Duodenal mucosa (tissue), 2 donors: ENCODE measurements around the gene NOL11.

Experiments used
- H3K27ac ChIP-seq: one replicate; pipeline ENCODE4 v1.7.0; 2013; ENCODE audit warnings: low read depth, low read length
- H3K27me3 ChIP-seq, 2 donors: one replicate each; pipeline ENCODE4 v1.7.0; 2013; ENCODE audit warnings: low read length in 2 of 2, control low read depth in 1 of 2; ENCODE audit not compliant: insufficient read depth in 2 of 2, control insufficient read depth in 1 of 2
- H3K36me3 ChIP-seq, 2 donors: one replicate each; pipeline ENCODE4 v1.7.0; 2013; ENCODE audit warnings: low read length in 2 of 2, control low read depth in 1 of 2; ENCODE audit not compliant: insufficient read depth in 2 of 2, control insufficient read depth in 1 of 2
- H3K4me1 ChIP-seq, 2 donors: one replicate each; pipeline ENCODE4 v1.7.0; 2013; ENCODE audit warnings: low read length in 2 of 2, control low read depth in 1 of 2; ENCODE audit not compliant: insufficient read depth in 2 of 2, control insufficient read depth in 1 of 2
- H3K4me3 ChIP-seq, 2 donors: one replicate each; pipeline ENCODE4 v1.7.0; 2013; ENCODE audit warnings: low read length in 2 of 2, low read depth in 1 of 2
- H3K9ac ChIP-seq, 2 donors: one replicate each; pipeline ENCODE4 v1.7.0; 2013; ENCODE audit warnings: low read length in 2 of 2, low read depth in 1 of 2
- H3K9me3 ChIP-seq, 2 donors: one replicate each; pipeline ENCODE4 v1.7.0; 2013; ENCODE audit warnings: low read length in 2 of 2, control low read depth in 1 of 2; ENCODE audit not compliant: control insufficient read depth in 1 of 2

Gene NOL11

GRCh38 chr17:67717624-67718324 lies at the start of gene NOL11:
Gene NOL11, plus strand, starts transcription at chr17:67717936. Its CDS starts 12 bp downstream, at chr17:67717948.
- peak within 1 kb of the TSS; percentile 89 to 99 for H3K4me3 ChIP-seq
- no peaks in the 10 kb centered on the region for H3K27me3 ChIP-seq
- H3K9ac ChIP-seq, result peak within 1 kb of the TSS; percentile 76 to 89
- peaks cover 13 to 24% of the 10 kb centered on the region in 2 donors for H3K36me3 ChIP-seq
- peak within 1 kb of the TSS; percentile 75 for H3K27ac ChIP-seq
- no peaks in the 10 kb centered on the region for H3K9me3 ChIP-seq
- H3K4me1 ChIP-seq, result peaks cover 13 to 14% of the 10 kb centered on the region in 2 donors

GRCh38 chr17:67671493-67671892 lies 46.2 kb upstream of the NOL11 start:
- Histone ChIP-seq H3K36me3 (peaks cover 0 to 3% of the 10 kb centered on the region in 2 donors), H3K4me1 (no peaks in the 10 kb centered on the region), H3K4me3 (no peak overlapping the region), H3K27me3 (no peaks in the 10 kb centered on the region), H3K9me3 (no peaks in the 10 kb centered on the region), H3K9ac (no peak overlapping the region), H3K27ac (no peak overlapping the region)

- H3K9me3 ChIP-seq, result no peaks in the 10 kb centered on the region
- no peak overlapping the region for H3K27ac ChIP-seq
- H3K4me1 ChIP-seq, result no peaks in the 10 kb centered on the region
- no peaks in the 10 kb centered on the region for H3K27me3 ChIP-seq
- H3K4me3 ChIP-seq, result no peak overlapping the region
- H3K9ac ChIP-seq, result no peak overlapping the region
- H3K36me3 ChIP-seq, result peaks cover 0 to 3% of the 10 kb centered on the region in 2 donors
Measured at GRCh38 chr17:67672592-67673335, 45.0 kb upstream of the NOL11 start.

DNA sequence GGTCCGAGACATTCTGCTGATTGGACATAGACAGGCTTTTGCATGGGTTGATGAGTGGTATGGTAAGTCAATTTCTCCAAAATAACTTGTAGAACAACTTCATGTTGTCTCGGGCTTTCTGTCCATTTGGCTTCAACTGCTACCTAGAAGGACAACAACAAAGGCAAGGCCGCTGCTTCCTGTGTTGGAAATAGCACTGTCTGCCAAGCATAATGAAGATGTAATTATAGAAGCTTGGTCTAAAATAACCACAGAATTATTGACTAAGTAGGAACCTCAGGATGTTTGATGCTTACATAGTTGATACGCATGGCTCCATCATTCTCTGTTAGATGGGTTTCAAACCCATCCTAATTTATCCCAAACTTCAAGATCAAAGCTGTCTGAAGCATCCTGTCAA lies 42.3 kb upstream of the NOL11 start:
- H3K36me3 ChIP-seq, result no peaks in the 10 kb centered on the region
- H3K27ac ChIP-seq, result no peak overlapping the region

DNA sequence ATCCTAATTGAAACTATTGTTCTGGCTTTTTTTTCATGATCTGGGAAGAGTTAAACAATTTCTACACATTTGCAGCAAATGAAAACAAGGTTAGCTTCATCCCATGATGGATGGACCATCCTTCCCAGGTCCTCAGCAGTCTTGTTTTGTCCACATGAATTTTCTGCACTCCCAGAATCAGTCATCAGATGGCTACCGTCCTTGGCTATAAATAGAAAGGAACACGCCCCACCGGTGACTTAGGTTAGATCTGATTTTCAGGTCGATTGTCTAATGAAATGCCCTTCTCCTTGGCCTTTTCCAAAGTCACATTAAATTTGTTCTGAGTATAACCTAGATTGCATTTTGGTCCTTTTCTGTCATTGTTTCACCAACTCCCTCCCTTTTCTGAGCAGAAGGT lies 41.4 kb upstream of the NOL11 start:
- H3K9me3 ChIP-seq, result no peaks in the 10 kb centered on the region
- no peak overlapping the region for H3K27ac ChIP-seq
- H3K4me1 ChIP-seq, result no peaks in the 10 kb centered on the region
- no peak overlapping the region for H3K4me3 ChIP-seq
- no peak overlapping the region for H3K9ac ChIP-seq
- no peaks in the 10 kb centered on the region for H3K27me3 ChIP-seq
- no peaks in the 10 kb centered on the region for H3K36me3 ChIP-seq

More for the DNA sequence above, 42.3 kb upstream of the NOL11 start:
- no peaks in the 10 kb centered on the region for H3K9me3 ChIP-seq
- no peaks in the 10 kb centered on the region for H3K4me1 ChIP-seq
- H3K9ac ChIP-seq, result no peak overlapping the region
- no peaks in the 10 kb centered on the region for H3K27me3 ChIP-seq
- H3K4me3 ChIP-seq, result no peak overlapping the region

GRCh38 chr17:67678414-67678813 lies 39.3 kb upstream of the NOL11 start:
- Histone ChIP-seq H3K9me3 (no peaks in the 10 kb centered on the region), H3K27ac (no peak overlapping the region), H3K4me1 (no peaks in the 10 kb centered on the region), H3K9ac (no peak overlapping the region), H3K4me3 (no peak overlapping the region), H3K36me3 (no peaks in the 10 kb centered on the region), H3K27me3 (no peaks in the 10 kb centered on the region)

- Histone ChIP-seq H3K4me3 (no peak overlapping the region), H3K4me1 (no peaks in the 10 kb centered on the region), H3K36me3 (no peaks in the 10 kb centered on the region), H3K9me3 (no peaks in the 10 kb centered on the region), H3K9ac (no peak overlapping the region), H3K27me3 (no peaks in the 10 kb centered on the region), H3K27ac (no peak overlapping the region)
Measured at GRCh38 chr17:67679225-67679624, 38.5 kb upstream of the NOL11 start.

GRCh38 chr17:67679721-67680120 lies 38.0 kb upstream of the NOL11 start:
- no peak overlapping the region for H3K9ac ChIP-seq
- H3K36me3 ChIP-seq, result no peaks in the 10 kb centered on the region
- no peak overlapping the region for H3K4me3 ChIP-seq
- no peaks in the 10 kb centered on the region for H3K4me1 ChIP-seq
- H3K27me3 ChIP-seq, result no peaks in the 10 kb centered on the region
- no peaks in the 10 kb centered on the region for H3K9me3 ChIP-seq
- no peak overlapping the region for H3K27ac ChIP-seq

GRCh38 chr17:67680445-67681224 lies 37.1 kb upstream of the NOL11 start:
- H3K4me3 ChIP-seq, result no peak overlapping the region
- no peaks in the 10 kb centered on the region for H3K4me1 ChIP-seq
- H3K36me3 ChIP-seq, result no peaks in the 10 kb centered on the region
- no peak overlapping the region for H3K9ac ChIP-seq
- H3K27ac ChIP-seq, result no peak overlapping the region
- no peaks in the 10 kb centered on the region for H3K9me3 ChIP-seq
- H3K27me3 ChIP-seq, result no peaks in the 10 kb centered on the region

- H3K4me1 ChIP-seq, result no peaks in the 10 kb centered on the region
- H3K9ac ChIP-seq, result no peak overlapping the region
- H3K9me3 ChIP-seq, result no peaks in the 10 kb centered on the region
- H3K27me3 ChIP-seq, result no peaks in the 10 kb centered on the region
- H3K4me3 ChIP-seq, result no peak overlapping the region
- H3K36me3 ChIP-seq, result no peaks in the 10 kb centered on the region
- no peak overlapping the region for H3K27ac ChIP-seq
Measured at GRCh38 chr17:67682196-67682595, 35.5 kb upstream of the NOL11 start.
